Measurements from ENCODE around the gene ADAM12. TPM values are rescaled to one million over a fixed set of nuclear protein-coding genes. Genes with fewer than 3 reads are reported as not detected.

ADAM12 gene
- total and polyA plus RNA-seq, 10 of the 15 experiments (the other 5 are each of a cell fraction or from before 2014, with no cell fraction given) = under 0.01 to 0.62 (median 0.04) TPM; not detected in 5

DNA sequence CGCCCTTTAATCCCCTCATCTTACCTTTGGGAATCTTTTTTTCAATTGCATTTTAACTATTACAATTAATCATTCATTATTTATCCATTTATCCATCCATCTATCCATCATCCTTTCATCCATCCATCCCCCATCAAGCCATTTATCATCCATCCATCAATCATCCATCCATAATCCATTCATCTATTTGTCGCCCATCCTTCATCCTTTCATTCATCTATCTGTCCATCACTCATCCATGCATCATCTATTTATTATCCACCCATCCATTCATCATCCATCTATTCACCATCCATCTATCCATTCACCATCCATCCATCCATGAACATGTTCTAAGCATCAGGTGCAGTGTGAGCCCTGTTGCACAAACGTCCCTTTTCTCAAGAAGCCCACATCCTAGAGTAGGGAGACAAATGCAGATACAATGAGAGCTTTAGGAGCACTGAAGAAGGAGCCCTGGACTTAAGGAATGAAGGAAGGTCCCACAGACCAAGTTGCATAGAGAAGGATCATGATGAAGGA is 199.5 kb downstream of the ADAM12 start:
- intact Hi-C loops (cut with micrococcal nuclease; ENCODE audit: unreplicated experiment) = no loop called here
- ChIA-PET RAD21 (ENCODE audit: unreplicated experiment) (no interaction called here), CTCF (no interaction called here), POLR2A (no interaction called here), SMC1A (ENCODE audit: uncharacterized antibody, unreplicated experiment) (no interaction called here)
- H3K27me3 ChIP-seq (replicated peaks in 1 of 2; ENCODE audit: control insufficient read depth in 2 of 2, insufficient read depth in 2 of 2, low read length in 1 of 2) = no peaks in the 10 kb centered on the region; a peak in 1 of 4 replicates
- DNase-seq (ENCODE audit: low read depth, low spot score) (no peak), FAIRE-seq (no peak), ATAC-seq (no peak)
- WGBS (ENCODE audit: insufficient coverage, insufficient replicate concordance, low lambda C conversion rate, missing lambda C conversion rate) = 2% methylated on average over 3 of the region's 3 CpGs
- no peak overlapping the region for H3K27ac ChIP-seq (ENCODE audit: control insufficient read depth, insufficient read depth)
- no peak overlapping the region for H3K9ac ChIP-seq (ENCODE audit: control insufficient read depth, insufficient read depth, low read length)
- H3K79me2 ChIP-seq (ENCODE audit: control insufficient read depth, insufficient read depth, low read length) = no peaks in the 10 kb centered on the region
- no peaks in the 10 kb centered on the region for H3K9me3 ChIP-seq (replicated peaks; ENCODE audit: control insufficient read depth, insufficient read depth, low read length)
- no peaks in the 10 kb centered on the region for H3K4me1 ChIP-seq (ENCODE audit: control insufficient read depth, insufficient read depth, low read length)
- in situ Hi-C loops (cut with MboI) = no loop called here
- no peak overlapping the region for H2AFZ ChIP-seq (ENCODE audit: control insufficient read depth, low read depth, low read length)
- TF ChIP-seq NFXL1 (IDR thresholded peaks at IDR 0.05; ENCODE audit: borderline replicate concordance) (no peak), NBN (IDR thresholded peaks at IDR 0.05) (no peak), BRCA1 (IDR thresholded peaks at IDR 0.05; ENCODE audit: low read depth, low read length) (no peak)
- TF ChIP-seq, protein P1, sequence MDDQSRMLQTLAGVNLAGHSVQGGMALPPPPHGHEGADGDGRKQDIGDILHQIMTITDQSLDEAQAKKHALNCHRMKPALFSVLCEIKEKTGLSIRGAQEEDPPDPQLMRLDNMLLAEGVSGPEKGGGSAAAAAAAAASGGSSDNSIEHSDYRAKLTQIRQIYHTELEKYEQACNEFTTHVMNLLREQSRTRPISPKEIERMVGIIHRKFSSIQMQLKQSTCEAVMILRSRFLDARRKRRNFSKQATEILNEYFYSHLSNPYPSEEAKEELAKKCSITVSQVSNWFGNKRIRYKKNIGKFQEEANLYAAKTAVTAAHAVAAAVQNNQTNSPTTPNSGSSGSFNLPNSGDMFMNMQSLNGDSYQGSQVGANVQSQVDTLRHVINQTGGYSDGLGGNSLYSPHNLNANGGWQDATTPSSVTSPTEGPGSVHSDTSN (IDR thresholded peaks at IDR 0.05; ENCODE audit: insufficient replicate concordance, low read depth, low read length) = no peak
- H3K36me3 ChIP-seq (ENCODE audit: control insufficient read depth in 2 of 2, insufficient read depth in 2 of 2, low read length in 1 of 2) = no peaks in the 10 kb centered on the region
- no peak overlapping the region for H3K4me3 ChIP-seq
- H3K4me2 ChIP-seq (ENCODE audit: control insufficient read depth, insufficient read depth) = no peak overlapping the region
- BruUV-seq (replicated peaks) = no TSS peak
- H4K20me1 ChIP-seq (ENCODE audit: control insufficient read depth, insufficient read depth) = no peaks in the 10 kb centered on the region

DNA sequence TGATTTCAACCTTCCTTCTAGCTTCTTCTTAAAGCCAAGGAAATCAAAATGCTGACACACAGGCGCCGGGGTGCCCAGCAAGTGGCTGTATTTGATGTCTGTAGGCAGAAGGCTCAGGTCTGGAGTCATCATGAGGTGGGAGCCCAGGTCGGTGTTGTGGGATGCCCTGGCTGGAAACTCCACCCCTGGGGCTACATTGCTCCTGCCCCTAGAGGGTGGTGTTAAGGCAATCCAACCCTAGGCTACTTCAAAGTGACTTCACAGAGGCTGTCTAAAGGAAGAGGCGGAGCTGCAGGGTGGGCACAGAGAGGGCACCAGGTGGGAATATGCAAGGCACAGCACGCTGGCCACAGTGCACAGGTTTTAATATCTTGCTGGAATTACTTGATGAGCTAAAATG is 200.9 kb downstream of the ADAM12 start:
- Histone ChIP-seq H3K79me2 (ENCODE audit: control insufficient read depth, insufficient read depth, low read length) (no peaks in the 10 kb centered on the region), H3K9me3 (replicated peaks; ENCODE audit: control insufficient read depth, insufficient read depth, low read length) (no peaks in the 10 kb centered on the region), H3K4me3 (no peak overlapping the region), H3K27me3 (replicated peaks in 1 of 2; ENCODE audit: control insufficient read depth in 2 of 2, insufficient read depth in 2 of 2, low read length in 1 of 2) (no peaks in the 10 kb centered on the region; a peak in 1 of 4 replicates), H3K4me2 (ENCODE audit: control insufficient read depth, insufficient read depth) (no peak overlapping the region), H3K4me1 (ENCODE audit: control insufficient read depth, insufficient read depth, low read length) (no peaks in the 10 kb centered on the region), H3K27ac (ENCODE audit: control insufficient read depth, insufficient read depth) (no peak overlapping the region), H4K20me1 (ENCODE audit: control insufficient read depth, insufficient read depth) (no peaks in the 10 kb centered on the region), H3K9ac (ENCODE audit: control insufficient read depth, insufficient read depth, low read length) (no peak overlapping the region), H2AFZ (ENCODE audit: control insufficient read depth, low read depth, low read length) (no peak overlapping the region), H3K36me3 (ENCODE audit: control insufficient read depth in 2 of 2, insufficient read depth in 2 of 2, low read length in 1 of 2) (no peaks in the 10 kb centered on the region)
- no TSS peak for BruUV-seq (replicated peaks)
- RAD21 ChIA-PET (ENCODE audit: unreplicated experiment) = no interaction called here
- intact Hi-C loops (cut with micrococcal nuclease; ENCODE audit: unreplicated experiment) = no loop called here
- FAIRE-seq (no peak), ATAC-seq (no peak), DNase-seq (ENCODE audit: low read depth, low spot score) (no peak)
- CTCF ChIA-PET = no interaction called here
- in situ Hi-C loops (cut with MboI) = no loop called here
- SMC1A ChIA-PET (ENCODE audit: uncharacterized antibody, unreplicated experiment) = no interaction called here
- POLR2A ChIA-PET = no interaction called here
- 9% methylated on average over 5 of the region's 5 CpGs for WGBS (ENCODE audit: insufficient coverage, insufficient replicate concordance, low lambda C conversion rate, missing lambda C conversion rate)
- TF ChIP-seq POLR2AphosphoS5 (IDR thresholded peaks at IDR 0.05; ENCODE audit: low read length) = no peak
- no peak for TF ChIP-seq ETV6 (conservative IDR thresholded peaks at IDR 0.05 in 1 of 2, IDR thresholded peaks at IDR 0.05 in 1 of 2; ENCODE audit: borderline replicate concordance in 1 of 2, low read depth in 1 of 2)
- TF ChIP-seq FOXK2 (IDR thresholded peaks at IDR 0.05) = no peak
- no peak for TF ChIP-seq SPI1 (IDR thresholded peaks at IDR 0.05; ENCODE audit: borderline replicate concordance, insufficient read depth, low read depth, low read length)
- no peak for TF ChIP-seq SMAD1 (IDR thresholded peaks at IDR 0.05; ENCODE audit: low read depth, partially characterized antibody)
- no peak for TF ChIP-seq FOS (IDR thresholded peaks at IDR 0.05; ENCODE audit: borderline replicate concordance, extremely low read depth, insufficient read length)
- TF ChIP-seq MYB (IDR thresholded peaks at IDR 0.05; ENCODE audit: borderline replicate concordance, low read depth, low read length) = no peak
- no peak for TF ChIP-seq ZNF384 (IDR thresholded peaks at IDR 0.05; ENCODE audit: borderline replicate concordance, low read depth, low read length)
- TF ChIP-seq, protein P2, sequence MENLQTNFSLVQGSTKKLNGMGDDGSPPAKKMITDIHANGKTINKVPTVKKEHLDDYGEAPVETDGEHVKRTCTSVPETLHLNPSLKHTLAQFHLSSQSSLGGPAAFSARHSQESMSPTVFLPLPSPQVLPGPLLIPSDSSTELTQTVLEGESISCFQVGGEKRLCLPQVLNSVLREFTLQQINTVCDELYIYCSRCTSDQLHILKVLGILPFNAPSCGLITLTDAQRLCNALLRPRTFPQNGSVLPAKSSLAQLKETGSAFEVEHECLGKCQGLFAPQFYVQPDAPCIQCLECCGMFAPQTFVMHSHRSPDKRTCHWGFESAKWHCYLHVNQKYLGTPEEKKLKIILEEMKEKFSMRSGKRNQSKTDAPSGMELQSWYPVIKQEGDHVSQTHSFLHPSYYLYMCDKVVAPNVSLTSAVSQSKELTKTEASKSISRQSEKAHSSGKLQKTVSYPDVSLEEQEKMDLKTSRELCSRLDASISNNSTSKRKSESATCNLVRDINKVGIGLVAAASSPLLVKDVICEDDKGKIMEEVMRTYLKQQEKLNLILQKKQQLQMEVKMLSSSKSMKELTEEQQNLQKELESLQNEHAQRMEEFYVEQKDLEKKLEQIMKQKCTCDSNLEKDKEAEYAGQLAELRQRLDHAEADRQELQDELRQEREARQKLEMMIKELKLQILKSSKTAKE (IDR thresholded peaks at IDR 0.05; ENCODE audit: low read depth, poor library complexity, severe bottlenecking) = no peak
- TF ChIP-seq TBL1XR1 (IDR thresholded peaks at IDR 0.05; ENCODE audit: low read depth, low read length) = no peak

Measured in GM12878 (cell line).